ENCODE results near the gene OXCT1. TPM values are rescaled to one million over a fixed set of nuclear protein-coding genes. Genes with fewer than 3 reads are reported as not detected.

OXCT1 gene
- total and polyA plus RNA-seq, 9 of the 15 experiments (the other 6 are each of a cell fraction or from before 2014, with no cell fraction given): 24.7 to 61.2 (median 41.9) TPM

GRCh38 chr5:41883243-41883642, 13.0 kb upstream of the OXCT1 start (continued):
- TF ChIP-seq, protein P1, sequence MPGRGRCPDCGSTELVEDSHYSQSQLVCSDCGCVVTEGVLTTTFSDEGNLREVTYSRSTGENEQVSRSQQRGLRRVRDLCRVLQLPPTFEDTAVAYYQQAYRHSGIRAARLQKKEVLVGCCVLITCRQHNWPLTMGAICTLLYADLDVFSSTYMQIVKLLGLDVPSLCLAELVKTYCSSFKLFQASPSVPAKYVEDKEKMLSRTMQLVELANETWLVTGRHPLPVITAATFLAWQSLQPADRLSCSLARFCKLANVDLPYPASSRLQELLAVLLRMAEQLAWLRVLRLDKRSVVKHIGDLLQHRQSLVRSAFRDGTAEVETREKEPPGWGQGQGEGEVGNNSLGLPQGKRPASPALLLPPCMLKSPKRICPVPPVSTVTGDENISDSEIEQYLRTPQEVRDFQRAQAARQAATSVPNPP (IDR thresholded peaks at IDR 0.05; ENCODE audit: borderline replicate concordance, insufficient read depth, insufficient read length): no peak
- no peak for TF ChIP-seq RHOXF2B (CRISPR knock-in tag; conservative IDR thresholded peaks at IDR 0.05)
- TF ChIP-seq MCM7 (IDR thresholded peaks at IDR 0.05): no peak
- 0 out of 2 replicates have a peak, but pooled peaks have one; percentile 55 for TF ChIP-seq MTA3 (IDR thresholded peaks at IDR 0.05; ENCODE audit: borderline replicate concordance)
- TF ChIP-seq, protein P2, sequence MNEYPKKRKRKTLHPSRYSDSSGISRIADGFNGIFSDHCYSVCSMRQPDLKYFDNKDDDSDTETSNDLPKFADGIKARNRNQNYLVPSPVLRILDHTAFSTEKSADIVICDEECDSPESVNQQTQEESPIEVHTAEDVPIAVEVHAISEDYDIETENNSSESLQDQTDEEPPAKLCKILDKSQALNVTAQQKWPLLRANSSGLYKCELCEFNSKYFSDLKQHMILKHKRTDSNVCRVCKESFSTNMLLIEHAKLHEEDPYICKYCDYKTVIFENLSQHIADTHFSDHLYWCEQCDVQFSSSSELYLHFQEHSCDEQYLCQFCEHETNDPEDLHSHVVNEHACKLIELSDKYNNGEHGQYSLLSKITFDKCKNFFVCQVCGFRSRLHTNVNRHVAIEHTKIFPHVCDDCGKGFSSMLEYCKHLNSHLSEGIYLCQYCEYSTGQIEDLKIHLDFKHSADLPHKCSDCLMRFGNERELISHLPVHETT (CRISPR knock-in tag; conservative IDR thresholded peaks at IDR 0.05 in 1 of 2, IDR thresholded peaks at IDR 0.05 in 1 of 2): 0 out of 4 replicates have a peak, but pooled peaks of 1 of the 2 experiments have one; percentile 31
- peak; percentile 27 for TF ChIP-seq TBP (optimal IDR thresholded peaks at IDR 0.05; ENCODE audit: low read depth, low read length)
- TF ChIP-seq GATAD2B (IDR thresholded peaks at IDR 0.05; ENCODE audit: borderline replicate concordance): peak; percentile 63; the same call in 1 of the 2 replicates
- peak; percentile 44 for TF ChIP-seq TAF9B (IDR thresholded peaks at IDR 0.05; ENCODE audit: partially characterized antibody)
- TF ChIP-seq ZNF668 (CRISPR knock-in tag; IDR thresholded peaks at IDR 0.05): no peak
- TF ChIP-seq SAP30 (IDR thresholded peaks at IDR 0.05; ENCODE audit: borderline replicate concordance, insufficient read depth, low read depth, low read length, poor library complexity, severe bottlenecking): no peak
- peak; percentile 91 for TF ChIP-seq CBFA2T3 (IDR thresholded peaks at IDR 0.05)
- peak; percentile 66; the same call in 1 of the 2 replicates for TF ChIP-seq POLR2AphosphoS5 (IDR thresholded peaks at IDR 0.05; ENCODE audit: control insufficient read depth, insufficient read depth, low read depth, low read length)
- TF ChIP-seq NR4A1 (CRISPR knock-in tag; IDR thresholded peaks at IDR 0.05): 0 out of 2 replicates have a peak, but pooled peaks have one; percentile 27
- TF ChIP-seq NR4A1 (tag; IDR thresholded peaks at IDR 0.05): no peak
- no peak for TF ChIP-seq ZC3H8 (IDR thresholded peaks at IDR 0.05)
- no peak for TF ChIP-seq FOXP1 (CRISPR knock-in tag; IDR thresholded peaks at IDR 0.05)
- TF ChIP-seq POLR2A (conservative IDR thresholded peaks at IDR 0.05): no peak
- peak in 1 of 2 experiments; percentile 63; a peak in 1 of 4 replicates for TF ChIP-seq TBL1XR1 (IDR thresholded peaks at IDR 0.05; ENCODE audit: low read length in 2 of 2)
- TF ChIP-seq TAL1 (IDR thresholded peaks at IDR 0.05): peak; percentile 84
- TF ChIP-seq ZNF766 (CRISPR knock-in tag; conservative IDR thresholded peaks at IDR 0.05): peak; percentile 54; the same call in 1 of the 2 replicates
- TF ChIP-seq HDAC3 (IDR thresholded peaks at IDR 0.05; ENCODE audit: borderline replicate concordance, partially characterized antibody): peak; percentile 71
- no peak for TF ChIP-seq TAF1 (IDR thresholded peaks at IDR 0.05; ENCODE audit: control insufficient read depth, extremely low read depth, insufficient read depth, low read length, severe bottlenecking)
- TF ChIP-seq, protein P3, sequence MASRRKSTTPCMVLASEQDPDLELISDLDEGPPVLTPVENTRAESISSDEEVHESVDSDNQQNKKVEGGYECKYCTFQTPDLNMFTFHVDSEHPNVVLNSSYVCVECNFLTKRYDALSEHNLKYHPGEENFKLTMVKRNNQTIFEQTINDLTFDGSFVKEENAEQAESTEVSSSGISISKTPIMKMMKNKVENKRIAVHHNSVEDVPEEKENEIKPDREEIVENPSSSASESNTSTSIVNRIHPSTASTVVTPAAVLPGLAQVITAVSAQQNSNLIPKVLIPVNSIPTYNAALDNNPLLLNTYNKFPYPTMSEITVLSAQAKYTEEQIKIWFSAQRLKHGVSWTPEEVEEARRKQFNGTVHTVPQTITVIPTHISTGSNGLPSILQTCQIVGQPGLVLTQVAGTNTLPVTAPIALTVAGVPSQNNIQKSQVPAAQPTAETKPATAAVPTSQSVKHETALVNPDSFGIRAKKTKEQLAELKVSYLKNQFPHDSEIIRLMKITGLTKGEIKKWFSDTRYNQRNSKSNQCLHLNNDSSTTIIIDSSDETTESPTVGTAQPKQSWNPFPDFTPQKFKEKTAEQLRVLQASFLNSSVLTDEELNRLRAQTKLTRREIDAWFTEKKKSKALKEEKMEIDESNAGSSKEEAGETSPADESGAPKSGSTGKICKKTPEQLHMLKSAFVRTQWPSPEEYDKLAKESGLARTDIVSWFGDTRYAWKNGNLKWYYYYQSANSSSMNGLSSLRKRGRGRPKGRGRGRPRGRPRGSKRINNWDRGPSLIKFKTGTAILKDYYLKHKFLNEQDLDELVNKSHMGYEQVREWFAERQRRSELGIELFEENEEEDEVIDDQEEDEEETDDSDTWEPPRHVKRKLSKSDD (conservative IDR thresholded peaks at IDR 0.05; ENCODE audit: low read length): no peak
- TF ChIP-seq, protein P4, sequence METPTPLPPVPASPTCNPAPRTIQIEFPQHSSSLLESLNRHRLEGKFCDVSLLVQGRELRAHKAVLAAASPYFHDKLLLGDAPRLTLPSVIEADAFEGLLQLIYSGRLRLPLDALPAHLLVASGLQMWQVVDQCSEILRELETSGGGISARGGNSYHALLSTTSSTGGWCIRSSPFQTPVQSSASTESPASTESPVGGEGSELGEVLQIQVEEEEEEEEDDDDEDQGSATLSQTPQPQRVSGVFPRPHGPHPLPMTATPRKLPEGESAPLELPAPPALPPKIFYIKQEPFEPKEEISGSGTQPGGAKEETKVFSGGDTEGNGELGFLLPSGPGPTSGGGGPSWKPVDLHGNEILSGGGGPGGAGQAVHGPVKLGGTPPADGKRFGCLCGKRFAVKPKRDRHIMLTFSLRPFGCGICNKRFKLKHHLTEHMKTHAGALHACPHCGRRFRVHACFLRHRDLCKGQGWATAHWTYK (CRISPR knock-in tag; IDR thresholded peaks at IDR 0.05): 0 out of 2 replicates have a peak, but pooled peaks have one; percentile 33

Data from K562 (cell line).